ENCODE data around the gene LRRC53.

The LRRC53 gene

GRCh38 chr1:74486036-74486435 is 26.4 kb downstream of the LRRC53 start:
- DNase-seq: no peak

- DNase-seq: no peak
These were observed 26.8 kb downstream of the LRRC53 start for GRCh38 chr1:74485622-74486021.

- DNase-seq: no peak
These were observed 30.8 kb downstream of the LRRC53 start for GRCh38 chr1:74481607-74482006.

GRCh38 chr1:74480068-74480467 is 32.3 kb downstream of the LRRC53 start:
- DNase-seq: no peak

- no peak for DNase-seq
These were observed 33.4 kb downstream of the LRRC53 start for GRCh38 chr1:74478979-74479378.

- DNase-seq: no peak
These were observed 37.8 kb downstream of the LRRC53 start for GRCh38 chr1:74474585-74474984.

- DNase-seq: no peak
These were observed 40.9 kb downstream of the LRRC53 start for GRCh38 chr1:74471470-74471869.

- no peak for DNase-seq
These were observed 41.5 kb downstream of the LRRC53 start for GRCh38 chr1:74470936-74471335.

- no peak for DNase-seq
These were observed 42.2 kb downstream of the LRRC53 start for GRCh38 chr1:74470251-74470650.

GRCh38 chr1:74468982-74469603 is 43.3 kb downstream of the LRRC53 start:
- DNase-seq: peak; percentile 52

- no peak for DNase-seq
These were observed 44.5 kb downstream of the LRRC53 start for GRCh38 chr1:74467786-74468377.

GRCh38 chr1:74465193-74465681 is 47.2 kb downstream of the LRRC53 start:
- DNase-seq: no peak

GRCh38 chr1:74464037-74464436 is 48.4 kb downstream of the LRRC53 start:
- no peak for DNase-seq

- no peak for DNase-seq
These were observed 49.0 kb downstream of the LRRC53 start for GRCh38 chr1:74463333-74463988.

- DNase-seq: no peak
These were observed 55.2 kb downstream of the LRRC53 start for GRCh38 chr1:74457253-74457652.

- DNase-seq: no peak
These were observed 57.0 kb downstream of the LRRC53 start for GRCh38 chr1:74455390-74455789.

- DNase-seq: no peak
These were observed 59.1 kb downstream of the LRRC53 start for GRCh38 chr1:74453277-74453676.

GRCh38 chr1:74452035-74452434 is 60.4 kb downstream of the LRRC53 start:
- no peak for DNase-seq

GRCh38 chr1:74437035-74437434 is 75.4 kb downstream of the LRRC53 start:
- no peak for DNase-seq

- no peak for DNase-seq
These were observed 76.3 kb downstream of the LRRC53 start for GRCh38 chr1:74436078-74436477.

- no peak for DNase-seq
These were observed 78.1 kb downstream of the LRRC53 start for GRCh38 chr1:74434321-74434720.

GRCh38 chr1:74432325-74432724 is 80.1 kb downstream of the LRRC53 start:
- DNase-seq: no peak

GRCh38 chr1:74431531-74431930 is 80.9 kb downstream of the LRRC53 start:
- no peak for DNase-seq

GRCh38 chr1:74430342-74430934 is 82.0 kb downstream of the LRRC53 start:
- no peak for DNase-seq

Measured in NCI-H1105 (cell line).